Activated CD8-positive, alpha-beta memory T cell treated with anti-CD3 and anti-CD28 coated beads, Interleukin-2, amount 10 ng/mL, durations not matched to agents 7 days and 5 days (primary cell): Measurements from ENCODE around the gene C5orf58. TPM values are rescaled to one million over a fixed set of nuclear protein-coding genes. Genes with fewer than 3 reads are reported as not detected.

Experiments
- ATAC-seq: fragments of 150-1000 bp; cut with Tn5 transposase; one replicate; pipeline ENCODE4 v1.10.0; 2021; ENCODE audit warnings: moderate library complexity
- CTCF ChIA-PET: fragments of 350-600 bp; sonication (Branson Sonifier 250); formaldehyde crosslinking; loops from one replicate; lab custom pipeline; 2021; ENCODE audit warnings: antibody characterized with exemption; lab: Charles Lee
- DNase-seq: peaks from one replicate; pipeline ENCODE4 v3.0.0-alpha.2; 2020
- H3K27ac Mint-ChIP-seq: one replicate; pipeline ENCODE4 v1.8.0; 2021; ENCODE audit warnings: mild to moderate bottlenecking, mixed read lengths
- H3K27me3 Mint-ChIP-seq: one replicate; pipeline ENCODE4 v1.8.0; 2021; ENCODE audit warnings: mixed read lengths
- H3K36me3 Mint-ChIP-seq: one replicate; pipeline ENCODE4 v1.8.0; 2021; ENCODE audit warnings: mild to moderate bottlenecking, mixed read lengths
- H3K4me1 Mint-ChIP-seq: one replicate; pipeline ENCODE4 v1.8.0; 2021; ENCODE audit warnings: mixed read lengths
- H3K4me3 Mint-ChIP-seq: one replicate; pipeline ENCODE4 v1.8.0; 2021; ENCODE audit warnings: mild to moderate bottlenecking, moderate library complexity, mixed read lengths
- H3K9me3 Mint-ChIP-seq: one replicate; pipeline ENCODE4 v1.8.0; 2022; ENCODE audit warnings: low read depth, mixed read lengths
- total RNA-seq, 2 experiments: library from RNA; stranded (reverse); gene quantifications; one replicate each; pipeline ENCODE4 v1.2.3, GENCODE V29; 2021

The C5orf58 gene, protein sequence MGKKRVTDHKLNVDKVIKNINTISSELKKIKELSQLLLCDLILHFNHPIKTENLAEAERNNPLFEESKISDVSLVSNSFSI
- not detected for total RNA-seq

DNA sequence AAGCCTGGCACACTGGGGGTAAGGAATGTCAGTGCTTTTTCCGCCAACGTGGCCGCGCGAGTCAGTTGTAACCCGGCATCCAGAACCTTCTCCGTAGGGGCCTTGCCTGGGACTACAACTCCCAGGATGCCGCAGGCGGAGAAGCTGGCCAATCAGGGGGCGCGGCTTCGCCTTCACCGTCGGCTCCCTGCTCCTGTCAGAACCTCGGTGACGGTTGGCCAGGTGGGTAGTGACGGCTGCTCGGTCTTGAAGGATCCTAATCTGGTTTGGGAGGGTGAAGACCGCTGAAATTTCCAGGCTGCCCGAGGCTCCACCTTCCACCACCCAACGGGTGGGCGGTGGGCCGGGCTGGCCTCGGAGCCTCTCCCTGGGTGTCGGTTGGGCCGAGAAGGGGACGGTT is at the start of gene C5orf58:
TSS of gene C5orf58 (plus strand) at position 200 of the 400 bp plus-strand sequence. CDS start 1,992 bp downstream, outside the sequence.
- Mint-ChIP-seq H3K27ac (no peak within 1 kb of the TSS), H3K36me3 (peaks cover 11% of the 10 kb centered on the region), H3K4me1 (no peaks in the 10 kb centered on the region), H3K27me3 (no peaks in the 10 kb centered on the region), H3K9me3 (no peaks in the 10 kb centered on the region), H3K4me3 (no peak within 1 kb of the TSS)
- ATAC-seq (no peak), DNase-seq (no peak)
- CTCF ChIA-PET, result interaction anchor here (1.4 to 3.0 kb wide), 3 partner anchors 10 to 106 kb away, joined by 3 to 18 read pairs (median 4); no protein-coding TSS in a partner anchor

DNA sequence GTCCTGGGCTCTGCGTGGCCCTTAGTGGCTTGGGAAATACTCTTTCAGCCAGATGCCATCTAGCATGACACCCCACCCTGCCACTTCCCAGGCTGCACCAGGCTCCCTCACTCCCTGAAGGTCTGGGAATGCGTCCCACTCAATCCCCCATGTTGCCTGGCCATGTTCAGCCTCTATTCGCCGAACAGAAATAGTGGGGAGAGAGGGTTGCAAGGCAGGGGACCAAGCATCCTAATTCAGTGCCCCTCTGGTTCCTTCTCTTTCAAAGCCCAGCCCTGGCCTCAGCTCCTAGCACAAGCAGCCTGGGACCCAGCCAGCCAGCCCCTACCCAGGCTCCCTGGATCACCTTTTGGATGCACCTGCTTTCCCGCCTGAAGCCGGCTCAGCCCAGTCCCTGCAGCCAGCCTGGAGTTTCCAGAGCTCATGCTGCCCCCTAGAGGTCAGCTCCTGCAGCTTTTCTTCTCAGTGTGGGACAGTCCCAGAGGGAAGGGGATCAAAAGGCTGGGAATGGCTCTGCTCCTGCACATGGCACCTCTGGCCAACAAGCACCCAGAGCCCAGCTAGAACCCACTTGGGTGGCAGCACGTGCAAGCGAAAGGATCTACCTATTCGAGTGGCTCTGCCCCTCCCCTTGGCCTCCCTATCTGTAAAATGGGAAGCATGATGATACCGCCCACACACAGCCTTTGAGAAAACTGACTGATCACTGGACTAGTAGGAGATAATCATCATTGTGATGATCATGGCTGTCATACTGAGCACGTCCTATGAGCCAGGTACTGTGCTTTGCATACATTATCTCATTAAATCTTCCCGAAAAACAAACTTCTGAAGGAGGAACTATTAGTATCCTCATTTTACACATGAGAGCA is 48.7 kb upstream of the C5orf58 start:
- Mint-ChIP-seq H3K27me3 (peaks cover 14% of the 10 kb centered on the region), H3K27ac (no peak overlapping the region), H3K9me3 (no peaks in the 10 kb centered on the region), H3K36me3 (no peaks in the 10 kb centered on the region), H3K4me3 (no peak overlapping the region), H3K4me1 (no peaks in the 10 kb centered on the region)
- CTCF ChIA-PET, result interaction anchor here (1.0 to 4.0 kb wide), 11 partner anchors 10 to 237 kb away, joined by 3 to 37 read pairs (median 5); no protein-coding TSS in a partner anchor
- DNase-seq (peak; percentile 69), ATAC-seq (peak; percentile 74)

DNA sequence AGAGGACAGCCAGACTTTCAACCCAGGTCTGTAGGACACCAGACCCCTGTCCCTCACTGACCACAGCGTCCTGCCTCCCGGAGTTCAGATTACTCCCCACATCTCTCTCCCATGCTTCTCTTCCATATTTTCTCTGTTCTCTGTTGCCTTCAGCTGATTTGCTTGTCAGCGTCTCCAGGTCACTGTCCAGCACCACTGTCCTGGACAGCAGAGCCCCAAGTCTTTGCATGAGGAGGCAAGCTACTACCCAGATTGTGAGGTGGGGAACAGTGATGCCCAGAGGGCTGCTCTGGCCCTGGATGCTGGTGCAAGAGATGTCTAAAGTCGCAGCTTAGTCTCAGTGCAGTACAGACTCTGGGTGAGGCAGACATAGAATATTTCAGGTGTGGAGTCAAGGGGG is 48.0 kb upstream of the C5orf58 start:
- H3K27ac Mint-ChIP-seq, result no peak overlapping the region

DNA sequence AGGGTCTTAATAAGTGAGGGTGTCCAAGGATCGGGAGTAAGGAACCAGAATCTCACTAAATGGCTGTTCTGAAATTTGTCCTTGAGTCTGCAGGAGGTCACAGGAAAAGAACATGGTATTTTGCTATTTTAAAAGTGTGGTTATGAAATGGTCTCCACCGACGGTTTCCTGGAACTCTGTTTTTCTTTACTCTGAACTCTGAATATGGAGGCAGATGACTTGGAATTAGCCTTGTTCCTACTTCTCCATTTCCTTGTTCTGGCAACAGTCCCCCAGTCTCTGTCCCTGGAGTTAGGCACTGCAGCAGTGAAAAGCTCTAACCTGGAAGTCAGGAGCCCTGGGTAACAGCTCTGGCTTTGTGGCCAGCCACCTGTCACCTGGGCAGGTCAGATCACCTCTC is 46.6 kb upstream of the C5orf58 start:
- Mint-ChIP-seq H3K4me1 (no peaks in the 10 kb centered on the region), H3K36me3 (no peaks in the 10 kb centered on the region), H3K9me3 (no peaks in the 10 kb centered on the region), H3K27me3 (peaks cover 24% of the 10 kb centered on the region), H3K27ac (no peak overlapping the region), H3K4me3 (no peak overlapping the region)
- CTCF ChIA-PET, result interaction anchor here (1.4 to 4.0 kb wide), 3 partner anchors 10 to 86 kb away, joined by 5 to 37 read pairs (median 7); no protein-coding TSS in a partner anchor
- ATAC-seq (no peak), DNase-seq (no peak)

More for the DNA sequence above, 48.0 kb upstream of the C5orf58 start:
- Mint-ChIP-seq H3K27me3 (peaks cover 19% of the 10 kb centered on the region), H3K4me3 (no peak overlapping the region), H3K4me1 (no peaks in the 10 kb centered on the region), H3K36me3 (no peaks in the 10 kb centered on the region), H3K9me3 (no peaks in the 10 kb centered on the region)
- ATAC-seq, result no peak
- CTCF ChIA-PET, result interaction anchor here (1.0 to 4.0 kb wide), 10 partner anchors 11 to 211 kb away, joined by 3 to 37 read pairs (median 6); no protein-coding TSS in a partner anchor
- DNase-seq, result no peak

DNA sequence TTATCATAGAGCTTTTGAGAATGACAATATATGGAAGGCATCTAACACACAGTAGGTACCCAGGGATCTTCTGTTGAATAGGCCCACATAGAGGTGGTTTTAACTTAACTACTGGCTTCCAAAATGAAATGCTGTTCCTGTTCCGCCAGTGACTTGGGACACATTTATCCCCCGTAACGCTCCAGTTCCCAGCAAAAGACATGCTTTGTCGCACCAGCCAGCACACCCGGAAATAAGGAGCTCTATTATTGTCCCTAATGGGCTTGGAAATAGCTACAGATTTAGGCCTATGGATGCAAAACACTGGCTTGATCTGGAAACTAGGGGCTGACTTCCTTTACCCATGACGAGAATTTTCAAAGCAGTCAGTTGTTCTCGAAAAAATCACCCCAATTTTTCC is 45.9 kb upstream of the C5orf58 start:
- DNase-seq, result no peak
- no peak for ATAC-seq
- Mint-ChIP-seq H3K27me3 (peaks cover 19% of the 10 kb centered on the region), H3K4me1 (no peaks in the 10 kb centered on the region), H3K9me3 (no peaks in the 10 kb centered on the region), H3K36me3 (no peaks in the 10 kb centered on the region), H3K27ac (no peak overlapping the region), H3K4me3 (no peak overlapping the region)
- CTCF ChIA-PET, result interaction anchor here (0.8 kb wide), 1 partner anchor 12 kb away, joined by 3 read pairs; no protein-coding TSS in a partner anchor

DNA sequence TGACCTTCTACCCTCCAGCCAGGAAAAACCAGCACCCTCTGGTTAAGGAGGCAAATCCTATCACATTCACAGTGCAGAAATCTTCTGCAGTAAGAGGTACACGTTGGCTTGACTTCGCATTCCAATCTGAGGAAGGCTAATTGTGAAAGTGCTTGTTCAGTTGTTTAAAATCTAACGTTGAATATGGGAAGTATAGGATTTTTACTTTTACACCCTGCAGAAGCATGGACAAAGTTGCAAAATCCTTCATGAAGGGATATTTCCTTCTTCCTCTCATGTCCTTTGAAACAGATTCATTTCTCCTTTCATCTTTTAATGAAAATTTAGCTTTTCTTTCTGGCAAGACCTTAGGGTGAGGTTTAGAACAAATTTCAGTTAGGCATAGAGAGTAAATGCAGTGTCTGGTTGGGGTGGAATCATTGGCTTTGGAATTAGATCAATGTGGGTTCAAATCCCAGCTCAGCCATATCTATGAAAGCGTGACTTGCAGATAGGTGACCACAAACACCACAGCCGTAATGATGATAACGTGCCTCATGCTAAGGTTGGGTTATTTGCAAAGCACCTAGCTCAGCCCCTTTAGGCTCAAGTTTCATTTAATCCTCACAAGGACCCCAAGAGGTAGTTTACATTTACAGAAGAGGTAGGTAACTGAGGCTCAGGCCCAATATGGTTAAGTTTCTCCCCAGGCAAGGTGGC is 42.2 kb upstream of the C5orf58 start:
- CTCF ChIA-PET, result no interaction called here
- Mint-ChIP-seq H3K4me1 (no peaks in the 10 kb centered on the region), H3K27me3 (peaks cover 15% of the 10 kb centered on the region), H3K4me3 (no peak overlapping the region), H3K36me3 (no peaks in the 10 kb centered on the region), H3K27ac (no peak overlapping the region), H3K9me3 (no peaks in the 10 kb centered on the region)
- DNase-seq (no peak), ATAC-seq (no peak)

DNA sequence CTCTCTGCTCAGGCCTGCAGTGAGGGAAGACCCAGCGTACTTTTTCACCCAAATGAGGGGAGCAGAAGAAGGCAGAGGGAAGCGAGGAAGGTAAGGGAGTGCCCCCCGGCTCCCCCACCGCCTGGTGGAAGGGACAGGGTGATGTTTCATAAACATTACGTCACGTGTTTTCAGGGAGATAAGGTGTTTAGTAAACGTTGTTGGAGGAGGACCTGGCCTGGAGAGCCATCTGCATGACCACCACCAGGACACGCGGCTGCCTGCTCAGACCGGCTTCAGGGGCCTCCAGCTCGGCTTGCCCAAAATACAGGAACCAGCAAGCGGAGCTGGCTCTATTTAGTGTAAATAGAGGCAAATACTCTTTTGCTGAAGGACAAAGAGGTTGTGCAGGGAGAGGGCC is 40.0 kb upstream of the C5orf58 start:
- DNase-seq (no peak), ATAC-seq (no peak)
- H3K9me3 Mint-ChIP-seq, result no peaks in the 10 kb centered on the region
- CTCF ChIA-PET, result interaction anchor here (6.5 kb wide), 1 partner anchor 9 kb away, joined by 37 read pairs; no protein-coding TSS in a partner anchor
- no peaks in the 10 kb centered on the region for H3K4me1 Mint-ChIP-seq
- no peak overlapping the region for H3K27ac Mint-ChIP-seq
- no peak overlapping the region for H3K4me3 Mint-ChIP-seq
- no peaks in the 10 kb centered on the region for H3K36me3 Mint-ChIP-seq
- H3K27me3 Mint-ChIP-seq, result peaks cover 16% of the 10 kb centered on the region

DNA sequence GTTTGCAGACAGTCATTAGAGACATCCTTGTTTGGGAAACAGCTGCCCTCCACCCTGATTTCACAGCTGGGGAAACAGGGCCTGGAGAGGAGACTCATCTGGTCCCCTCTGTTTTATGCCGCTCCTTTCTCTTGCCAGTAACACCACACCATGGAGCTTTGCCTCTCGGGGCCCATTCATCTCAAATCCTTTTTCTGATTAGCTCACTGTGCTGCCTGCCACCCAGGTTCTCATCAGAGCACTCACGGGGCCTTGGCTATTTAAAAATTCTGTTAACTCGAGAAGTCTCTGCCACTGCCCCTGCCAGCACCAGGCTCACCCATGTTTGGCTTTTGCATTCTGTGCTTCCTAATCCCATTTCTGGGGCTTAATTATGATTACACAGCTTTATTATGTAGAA is 36.8 kb upstream of the C5orf58 start:
- CTCF ChIA-PET, result interaction anchor here (6.5 kb wide), 1 partner anchor 12 kb away, joined by 37 read pairs; no protein-coding TSS in a partner anchor
- DNase-seq, result no peak
- no peak overlapping the region for H3K27ac Mint-ChIP-seq
- H3K27me3 Mint-ChIP-seq, result peaks cover 14% of the 10 kb centered on the region
- H3K4me1 Mint-ChIP-seq, result no peaks in the 10 kb centered on the region
- ATAC-seq, result no peak
- H3K9me3 Mint-ChIP-seq, result no peaks in the 10 kb centered on the region
- H3K36me3 Mint-ChIP-seq, result no peaks in the 10 kb centered on the region
- no peak overlapping the region for H3K4me3 Mint-ChIP-seq

DNA sequence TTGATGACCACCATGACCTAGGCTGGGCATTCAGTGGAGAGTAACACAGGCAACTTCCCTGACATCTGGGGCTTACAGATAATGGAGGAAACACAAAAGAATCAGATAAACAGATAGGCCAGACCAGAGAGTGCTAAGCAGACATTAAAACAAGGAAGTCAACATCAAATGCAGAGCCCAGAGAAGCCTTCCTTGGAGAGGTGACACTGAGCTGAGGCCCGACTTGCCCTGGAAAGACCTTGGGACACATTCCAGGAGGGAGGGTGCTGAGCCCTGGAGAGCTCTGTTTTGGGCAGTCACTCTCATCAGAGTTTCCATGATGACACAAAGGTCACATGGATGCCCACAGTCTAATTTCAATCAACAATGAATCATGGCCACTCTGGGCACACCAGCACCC is 31.9 kb upstream of the C5orf58 start:
- CTCF ChIA-PET, result no interaction called here
- Mint-ChIP-seq H3K27me3 (peaks cover 37% of the 10 kb centered on the region), H3K9me3 (no peaks in the 10 kb centered on the region), H3K4me3 (no peak overlapping the region), H3K27ac (no peak overlapping the region), H3K36me3 (no peaks in the 10 kb centered on the region), H3K4me1 (no peaks in the 10 kb centered on the region)
- ATAC-seq (no peak), DNase-seq (no peak)

DNA sequence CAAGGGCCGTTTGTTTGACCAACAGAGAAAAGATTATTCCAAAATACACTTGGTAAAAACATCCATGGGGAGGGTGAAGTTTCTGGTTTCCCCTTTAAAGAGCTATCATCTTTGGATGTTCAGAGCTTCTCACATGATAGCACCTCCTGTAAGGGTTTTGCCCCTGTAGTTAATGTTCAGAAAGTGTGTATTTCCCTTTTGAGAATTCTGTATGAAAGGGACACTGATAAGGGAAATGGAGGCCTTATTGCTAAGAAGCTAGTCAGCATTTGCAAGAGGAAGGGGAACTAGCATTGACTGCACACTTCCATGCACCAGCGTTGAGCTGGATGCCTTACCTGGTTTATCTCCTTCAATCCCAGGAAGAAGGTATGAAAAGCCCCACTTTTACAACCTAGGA is 31.5 kb upstream of the C5orf58 start:
- CTCF ChIA-PET, result no interaction called here
- ATAC-seq (no peak), DNase-seq (no peak)
- H3K4me3 Mint-ChIP-seq, result no peak overlapping the region
- peaks cover 41% of the 10 kb centered on the region for H3K27me3 Mint-ChIP-seq
- no peak overlapping the region for H3K27ac Mint-ChIP-seq
- no peaks in the 10 kb centered on the region for H3K4me1 Mint-ChIP-seq
- no peaks in the 10 kb centered on the region for H3K36me3 Mint-ChIP-seq
- H3K9me3 Mint-ChIP-seq, result no peaks in the 10 kb centered on the region

DNA sequence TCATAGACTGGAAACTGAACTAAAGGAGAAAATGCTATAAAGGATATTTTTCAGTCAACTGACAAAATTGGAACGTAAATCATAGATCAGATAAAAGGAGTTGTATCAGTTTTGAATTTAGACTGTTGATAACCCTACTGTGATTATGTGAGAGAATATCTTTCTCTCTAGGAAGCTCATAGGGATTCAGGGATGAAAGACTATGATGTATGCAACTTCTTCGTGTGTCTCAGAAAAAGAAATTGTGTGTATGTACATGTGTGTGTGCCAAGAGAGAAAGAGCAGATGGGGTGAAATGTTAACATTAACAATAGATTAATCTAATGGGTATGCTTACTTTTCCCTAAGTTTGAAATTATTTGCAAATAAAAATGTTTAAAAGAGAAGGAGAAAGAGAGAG is 30.7 kb upstream of the C5orf58 start:
- H3K27ac Mint-ChIP-seq, result no peak overlapping the region
- H3K4me1 Mint-ChIP-seq, result no peaks in the 10 kb centered on the region
- H3K36me3 Mint-ChIP-seq, result no peaks in the 10 kb centered on the region
- peaks cover 46% of the 10 kb centered on the region for H3K27me3 Mint-ChIP-seq
- CTCF ChIA-PET, result no interaction called here
- DNase-seq (no peak), ATAC-seq (no peak)
- H3K4me3 Mint-ChIP-seq, result no peak overlapping the region
- no peaks in the 10 kb centered on the region for H3K9me3 Mint-ChIP-seq

DNA sequence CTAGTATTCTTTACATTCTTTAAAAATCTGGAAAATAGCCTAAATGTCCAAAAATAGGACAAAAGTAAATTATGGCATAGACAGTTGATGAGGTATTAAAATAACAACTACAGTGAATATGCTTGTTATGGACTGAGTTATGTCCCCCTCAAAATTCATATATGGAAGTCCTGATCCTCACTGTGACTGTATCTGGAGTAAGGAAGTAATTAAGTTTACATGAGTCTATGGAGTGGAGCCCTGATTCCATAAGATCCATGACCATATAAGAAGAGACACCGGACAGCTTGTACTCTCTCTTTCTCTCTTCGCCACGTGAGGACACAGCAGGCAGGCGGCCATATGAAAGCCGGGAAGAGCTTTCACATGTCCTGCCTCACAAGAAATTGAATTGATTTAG is 28.6 kb upstream of the C5orf58 start:
- Mint-ChIP-seq H3K36me3 (no peaks in the 10 kb centered on the region), H3K4me1 (no peaks in the 10 kb centered on the region), H3K9me3 (no peaks in the 10 kb centered on the region), H3K27me3 (peaks cover 50% of the 10 kb centered on the region), H3K4me3 (no peak overlapping the region), H3K27ac (no peak overlapping the region)
- DNase-seq (no peak), ATAC-seq (no peak)
- CTCF ChIA-PET, result no interaction called here

DNA sequence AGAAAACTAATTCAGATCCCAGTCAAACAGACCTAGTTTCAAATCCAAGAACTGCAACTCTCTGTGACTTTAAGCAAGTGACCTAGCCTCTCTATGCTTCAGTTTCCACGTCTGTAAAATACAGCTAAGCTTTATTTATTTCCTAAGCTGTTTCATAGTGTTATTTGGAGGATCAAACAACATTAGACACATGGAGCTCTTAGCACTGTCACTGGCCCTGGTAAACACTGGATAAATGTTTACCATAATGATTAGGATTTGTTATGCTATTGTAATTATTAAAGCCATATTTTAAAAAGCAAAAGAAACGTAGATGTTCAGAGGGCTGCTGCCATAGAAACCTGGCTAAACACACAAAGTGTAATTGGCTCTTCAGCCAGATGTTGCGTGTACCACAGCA is 26.6 kb upstream of the C5orf58 start:
- H3K4me3 Mint-ChIP-seq, result no peak overlapping the region
- ATAC-seq (no peak), DNase-seq (no peak)
- no peaks in the 10 kb centered on the region for H3K36me3 Mint-ChIP-seq
- no peaks in the 10 kb centered on the region for H3K9me3 Mint-ChIP-seq
- no peak overlapping the region for H3K27ac Mint-ChIP-seq
- CTCF ChIA-PET, result no interaction called here
- H3K4me1 Mint-ChIP-seq, result no peaks in the 10 kb centered on the region
- H3K27me3 Mint-ChIP-seq, result peaks cover 65% of the 10 kb centered on the region
